ENCODE measurements around the gene ACACA.

Gene ACACA

GRCh38 chr17:37219876-37220606 is 186.6 kb downstream of the ACACA start:
- DNase-seq: no peak

GRCh38 chr17:37218849-37219248 is 187.8 kb downstream of the ACACA start:
- no peak for DNase-seq

GRCh38 chr17:37214416-37214815 is 192.2 kb downstream of the ACACA start:
- DNase-seq: no peak

DNA sequence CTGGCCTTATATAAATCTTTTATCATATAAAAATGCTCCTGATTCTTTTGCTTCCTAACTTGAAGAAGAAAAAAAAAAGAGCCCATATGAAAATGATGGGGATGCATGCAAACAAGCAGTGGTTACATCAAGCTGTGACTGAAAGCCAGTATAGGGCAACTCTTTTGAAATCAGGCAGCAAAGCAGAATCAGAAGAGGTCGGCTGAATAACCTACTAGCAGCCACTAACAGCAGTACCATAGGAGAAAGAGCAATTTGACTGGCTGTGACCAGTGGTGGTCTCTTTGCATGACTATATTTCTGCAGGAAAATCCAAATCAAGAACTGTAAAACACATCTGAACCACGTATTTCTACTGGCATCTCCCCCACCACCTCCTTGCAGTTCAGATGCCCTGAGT is 192.7 kb downstream of the ACACA start:
- DNase-seq: no peak

DNA sequence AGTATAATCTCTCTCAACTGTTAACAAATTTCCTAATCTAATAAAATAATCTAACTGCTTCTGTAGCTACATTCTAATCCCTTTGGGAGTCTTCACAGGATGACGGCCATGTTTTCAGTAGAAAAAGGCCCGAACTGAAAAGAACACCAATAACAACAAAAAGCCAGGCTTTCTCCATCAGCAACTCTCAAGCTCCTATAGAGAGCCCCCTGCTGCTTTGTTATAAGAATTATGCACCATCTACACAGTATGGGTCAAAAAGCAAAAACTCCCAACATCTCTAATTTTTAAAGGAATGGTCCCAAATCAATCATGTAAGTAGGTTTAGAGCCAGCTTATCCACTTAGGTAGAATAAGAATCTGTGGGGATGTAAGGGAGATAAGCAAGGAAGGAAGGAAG is 194.5 kb downstream of the ACACA start:
- DNase-seq: no peak

- no peak for DNase-seq
Measured at GRCh38 chr17:37211136-37211535, 195.5 kb downstream of the ACACA start.

DNA sequence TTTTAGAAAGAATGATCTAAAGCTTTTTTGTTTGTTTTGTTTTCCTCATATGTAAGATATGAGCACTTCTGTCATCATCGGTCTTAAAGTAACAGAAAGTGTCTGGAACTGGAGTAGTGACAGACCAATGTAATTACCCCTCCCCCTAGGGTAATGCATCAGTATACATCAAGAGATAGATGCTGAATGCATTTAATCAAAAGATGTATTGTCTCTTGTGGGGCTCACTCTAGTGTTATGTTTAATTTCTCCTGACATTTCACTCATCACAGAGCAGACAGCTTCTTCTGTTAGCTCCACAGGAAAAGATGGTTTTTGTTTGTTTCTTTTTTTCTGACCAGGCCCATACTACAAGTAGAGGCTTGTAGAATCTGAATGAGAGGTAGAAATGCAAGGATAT is 199.5 kb downstream of the ACACA start:
- DNase-seq: no peak

DNA sequence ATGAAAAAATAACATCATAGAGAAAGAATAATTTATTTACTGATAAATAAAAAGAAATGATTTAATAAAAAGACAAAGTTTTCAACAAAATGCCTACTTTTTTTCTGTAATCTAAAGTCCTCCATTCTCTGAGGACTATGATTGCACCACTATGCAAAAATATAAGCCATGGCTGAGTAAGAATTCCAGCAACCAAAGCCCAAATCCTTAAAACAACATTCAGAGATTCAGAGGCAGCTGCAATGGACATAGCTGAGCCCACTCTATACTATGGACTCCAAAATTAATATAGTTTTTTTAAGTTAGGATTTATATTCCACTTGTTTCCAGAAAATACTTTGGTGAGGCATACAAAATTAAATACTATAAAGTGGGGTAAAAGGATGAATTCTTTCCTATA is 200.3 kb downstream of the ACACA start:
- no peak for DNase-seq

DNA sequence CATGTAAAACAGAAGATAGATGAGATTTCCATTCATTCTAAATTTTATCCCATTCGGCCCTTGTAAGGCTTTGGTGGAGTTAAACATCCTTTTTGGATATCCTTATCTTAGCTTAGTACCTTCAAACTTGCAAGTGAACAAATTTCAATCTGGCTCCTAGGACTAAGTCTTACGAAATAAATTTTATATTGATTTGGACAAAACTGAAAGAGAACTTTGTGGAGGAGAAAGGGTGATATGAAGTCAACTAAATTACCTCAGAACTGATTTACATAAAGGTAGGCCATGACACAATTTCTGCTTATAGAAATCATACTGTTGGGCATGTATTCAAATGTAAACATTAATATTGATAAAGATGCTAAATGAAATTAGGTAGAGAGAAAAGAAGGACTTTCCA is 206.1 kb downstream of the ACACA start:
- DNase-seq: no peak

DNA sequence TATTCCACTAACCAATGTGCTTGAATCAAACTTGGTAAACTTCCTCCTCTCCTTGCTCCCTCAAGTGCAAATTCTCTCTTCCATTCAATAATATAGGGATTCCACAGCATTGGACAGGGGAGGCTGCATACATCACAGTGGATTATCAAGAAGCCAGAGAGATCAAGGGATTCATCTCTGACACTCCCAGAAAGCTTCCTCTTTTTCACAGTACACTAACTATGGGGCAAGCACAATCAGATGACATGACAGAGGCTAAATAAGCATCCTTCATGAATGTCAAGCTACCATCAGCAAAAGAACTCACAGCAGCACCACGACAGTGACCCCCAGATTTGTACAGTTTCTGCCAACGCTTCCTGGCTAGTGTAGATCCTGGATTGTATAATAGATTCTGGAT is 209.3 kb downstream of the ACACA start:
- no peak for DNase-seq

DNA sequence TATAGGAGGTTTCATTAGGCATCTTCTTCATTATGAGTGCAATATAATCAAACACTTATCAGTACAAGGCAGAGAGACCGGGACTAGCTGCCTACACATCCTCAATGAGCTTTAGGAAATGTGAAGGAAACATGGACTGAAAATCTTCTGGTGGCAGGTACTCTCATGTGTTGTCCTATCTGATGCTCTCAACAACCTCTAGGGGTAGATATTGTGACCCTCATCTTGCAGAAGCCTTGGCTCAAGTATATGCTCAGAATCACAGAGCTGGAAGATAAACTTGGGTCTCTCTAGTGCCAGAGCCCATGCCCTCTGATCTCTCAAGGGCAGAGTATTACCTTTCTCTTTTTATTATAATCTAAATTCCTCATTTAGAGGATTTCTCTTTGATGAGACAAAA is 212.4 kb downstream of the ACACA start:
- DNase-seq: no peak

DNA sequence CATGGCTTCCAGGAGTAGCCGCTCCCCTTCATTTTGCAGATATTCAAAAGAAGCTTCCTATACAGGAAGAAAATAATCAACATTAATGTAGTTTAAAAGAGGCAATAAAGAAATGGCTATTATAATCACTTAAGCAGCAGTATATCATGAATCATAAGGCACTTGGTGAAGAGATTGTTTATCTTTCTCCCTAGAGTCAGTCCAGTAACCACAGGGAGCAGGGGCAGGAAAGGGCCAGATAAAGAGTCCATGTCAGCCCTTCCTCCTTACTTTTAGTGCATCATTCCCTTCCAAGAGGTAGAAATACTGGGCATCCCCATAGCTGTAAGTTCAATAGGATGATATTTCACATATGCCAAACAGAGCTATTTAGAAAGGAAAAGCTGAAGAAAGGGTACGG is 215.4 kb downstream of the ACACA start:
- DNase-seq: no peak

- DNase-seq: no peak
Measured at GRCh38 chr17:37190493-37190892, 216.1 kb downstream of the ACACA start.

DNA sequence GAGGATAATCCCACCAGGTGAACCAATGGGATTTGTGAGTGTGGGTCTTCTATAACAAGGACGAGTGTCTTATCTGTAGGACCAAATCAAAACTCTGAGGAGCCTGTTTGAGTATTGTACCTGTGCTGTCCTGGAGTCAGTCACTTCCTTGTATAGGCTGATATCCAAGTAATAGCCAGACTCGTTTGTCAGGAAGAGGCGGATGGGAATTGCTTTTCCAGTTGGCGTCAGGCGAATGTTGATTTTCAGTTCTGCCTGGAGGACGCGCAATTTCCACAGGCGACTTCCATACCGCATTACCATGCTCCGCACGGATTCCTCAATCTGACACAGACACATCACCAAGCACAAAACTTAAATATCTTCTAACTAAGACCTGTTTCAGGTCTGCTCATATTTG is 218.5 kb downstream of the ACACA start:
- DNase-seq: no peak

- DNase-seq: no peak
Measured at GRCh38 chr17:37187262-37187661, 219.4 kb downstream of the ACACA start.

- no peak for DNase-seq
Measured at GRCh38 chr17:37182786-37183465, 223.7 kb downstream of the ACACA start.

GRCh38 chr17:37180376-37180775 is 226.3 kb downstream of the ACACA start:
- DNase-seq: no peak

- no peak for DNase-seq
Measured at GRCh38 chr17:37179893-37180292, 226.7 kb downstream of the ACACA start.

- no peak for DNase-seq
Measured at GRCh38 chr17:37177254-37177870, 229.3 kb downstream of the ACACA start.

GRCh38 chr17:37176723-37177122 is 229.9 kb downstream of the ACACA start:
- DNase-seq: no peak

- DNase-seq: no peak
Measured at GRCh38 chr17:37174205-37174604, 232.4 kb downstream of the ACACA start.

- no peak for DNase-seq
Measured at GRCh38 chr17:37170881-37171425, 235.7 kb downstream of the ACACA start.

DNA sequence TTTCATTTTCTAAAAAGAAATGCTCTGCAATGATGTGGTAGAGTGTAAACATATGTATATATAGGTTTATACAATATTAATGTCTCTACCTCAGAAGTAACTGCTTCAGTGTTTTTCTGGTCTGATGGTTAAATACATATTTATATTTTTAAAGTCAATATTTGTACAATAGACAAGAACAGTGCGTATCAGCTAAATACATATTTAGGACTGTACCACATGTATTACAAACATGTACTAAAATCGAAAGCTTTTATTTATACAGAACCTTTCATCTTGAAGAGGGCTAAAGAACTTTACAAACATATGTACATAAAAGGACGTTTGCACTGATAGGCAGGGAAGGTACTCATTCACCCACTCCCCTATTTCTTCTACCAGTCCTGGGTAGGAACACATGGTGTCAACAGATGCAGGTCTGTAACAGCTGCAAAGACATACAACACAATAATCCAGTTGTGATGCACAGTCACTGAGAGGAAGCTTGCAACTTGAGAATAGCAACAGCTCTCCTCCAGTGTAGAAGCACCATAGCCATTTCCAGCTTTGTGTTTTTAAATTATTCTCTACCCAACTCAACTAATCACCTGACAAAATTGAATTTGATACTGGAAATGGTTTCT is 237.8 kb downstream of the ACACA start:
- no peak for DNase-seq

- DNase-seq: no peak
Measured at GRCh38 chr17:37167756-37168155, 238.9 kb downstream of the ACACA start.
